Cardiac muscle cell (in vitro differentiated cells and primary cell): ENCODE data around the gene PDIA5. TPM values are rescaled to one million over a fixed set of nuclear protein-coding genes. Genes with fewer than 3 reads are reported as not detected.

Source experiments
- DNase-seq, 2 donors: peaks; one replicate each; pipeline versions ENCODE4 v3.0.0 to v3.0.0-alpha.2; 2010 to 2017; ENCODE audit warnings: low read depth in 1 of 2, low spot score in 1 of 2
- H3K27ac ChIP-seq: fragments of 200-600 bp; sonication (generic); 2 replicates; pipeline ENCODE4 v1.5.1; 2016
- H3K27me3 ChIP-seq: fragments of 200-600 bp; sonication (generic); 2 replicates; pipeline ENCODE4 v1.6.0; 2016; ENCODE audit warnings: control low read depth
- H3K36me3 ChIP-seq: fragments of 200-600 bp; sonication (generic); 2 replicates; pipeline ENCODE4 v1.5.1; 2016; ENCODE audit warnings: control low read depth
- H3K4me1 ChIP-seq: fragments of 200-600 bp; sonication (generic); 2 replicates; pipeline ENCODE4 v1.8.1; 2017; ENCODE audit warnings: low read depth, mild to moderate bottlenecking, mixed run types
- H3K4me3 ChIP-seq: fragments of 200-600 bp; sonication (generic); 2 replicates; pipeline ENCODE4 v1.5.1; 2016; ENCODE audit warnings: mild to moderate bottlenecking
- H3K9me3 ChIP-seq: fragments of 200-600 bp; sonication (generic); 2 replicates; pipeline ENCODE4 v1.5.1; 2017; ENCODE audit warnings: low read depth, mild to moderate bottlenecking, control low read depth
- CTCF ChIP-seq: IDR thresholded peaks from 2 replicates; pipeline ENCODE4 v1.5.1; 2012; ENCODE audit warnings: low read depth, mild to moderate bottlenecking, low read length
- polyA plus RNA-seq: library from polyadenylated mRNA; unstranded; fragments of >200 nt; fragmentation: Nextera tagmentation; extraction: Ambion mirVana; gene quantifications from 2 replicates; pipeline ENCODE4 v1.2.1, GENCODE V29; 2016
- total RNA-seq: library from RNA; depleted of rRNA; stranded (reverse); fragments of >200 nt; gene quantifications from 2 replicates; pipeline ENCODE4 v1.2.3, GENCODE V29; 2016

The PDIA5 gene
- total and polyA plus RNA-seq, 2 experiments from 2014 or later = 14.5 to 19.5 TPM

- peaks cover 59% of the 10 kb centered on the region for H3K4me1 ChIP-seq
- peak in 1 of 2 donors; percentile 80 for DNase-seq
- no peaks in the 10 kb centered on the region for H3K9me3 ChIP-seq
- TF ChIP-seq CTCF = no peak
- no peak overlapping the region for H3K27ac ChIP-seq
- no peaks in the 10 kb centered on the region for H3K36me3 ChIP-seq
- H3K4me3 ChIP-seq = no peak overlapping the region
- no peaks in the 10 kb centered on the region for H3K27me3 ChIP-seq
Observed at GRCh38 chr3:123083383-123084124, 16.7 kb downstream of the PDIA5 start.

GRCh38 chr3:123084192-123084591 lies 17.4 kb downstream of the PDIA5 start:
- DNase-seq = peak in 1 of 2 donors; percentile 42
- Histone ChIP-seq H3K4me3 (no peak overlapping the region), H3K4me1 (peaks cover 59% of the 10 kb centered on the region), H3K36me3 (no peaks in the 10 kb centered on the region), H3K27ac (no peak overlapping the region), H3K9me3 (no peaks in the 10 kb centered on the region), H3K27me3 (no peaks in the 10 kb centered on the region)
- no peak for TF ChIP-seq CTCF

- TF ChIP-seq CTCF = no peak
- Histone ChIP-seq H3K9me3 (no peaks in the 10 kb centered on the region), H3K27me3 (no peaks in the 10 kb centered on the region), H3K36me3 (no peaks in the 10 kb centered on the region), H3K27ac (no peak overlapping the region), H3K4me1 (peaks cover 59% of the 10 kb centered on the region), H3K4me3 (no peak overlapping the region)
- DNase-seq = no peak
Observed at GRCh38 chr3:123084738-123085237, 18.0 kb downstream of the PDIA5 start.

GRCh38 chr3:123085293-123085931 lies 18.6 kb downstream of the PDIA5 start:
- TF ChIP-seq CTCF = no peak
- H3K27me3 ChIP-seq = no peaks in the 10 kb centered on the region
- H3K4me1 ChIP-seq = peaks cover 59% of the 10 kb centered on the region
- H3K4me3 ChIP-seq = no peak overlapping the region
- H3K9me3 ChIP-seq = no peaks in the 10 kb centered on the region
- peak overlapping the region; percentile 66 for H3K27ac ChIP-seq
- no peaks in the 10 kb centered on the region for H3K36me3 ChIP-seq
- DNase-seq = no peak

- Histone ChIP-seq H3K27me3 (no peaks in the 10 kb centered on the region), H3K9me3 (no peaks in the 10 kb centered on the region), H3K36me3 (no peaks in the 10 kb centered on the region), H3K4me1 (peaks cover 59% of the 10 kb centered on the region), H3K4me3 (no peak overlapping the region), H3K27ac (peak overlapping the region; percentile 66)
- no peak for DNase-seq
- TF ChIP-seq CTCF = no peak
Observed at GRCh38 chr3:123085932-123086627, 19.3 kb downstream of the PDIA5 start.
